ENCODE data around the gene FNTB.

Gene FNTB

GRCh38 chr14:65003394-65003793, 16.7 kb downstream of the FNTB start:
- Mint-ChIP-seq H3K36me3 (ENCODE audit: low read depth) (peaks cover 17% of the 10 kb centered on the region), H3K27ac (no peak overlapping the region)

GRCh38 chr14:65006261-65006721, 19.6 kb downstream of the FNTB start:
- H3K36me3 Mint-ChIP-seq (ENCODE audit: low read depth), result peaks cover 39% of the 10 kb centered on the region
- H3K27ac Mint-ChIP-seq, result peak overlapping the region; percentile 86
- no peak for DNase-seq
- H3K4me1 Mint-ChIP-seq, result peaks cover 44% of the 10 kb centered on the region
- TF ChIP-seq CTCF (IDR thresholded peaks at IDR 0.05), result no peak
- no peaks in the 10 kb centered on the region for H3K9me3 Mint-ChIP-seq
- peak overlapping the region; percentile 31 for H3K4me3 Mint-ChIP-seq
- H3K27me3 Mint-ChIP-seq (ENCODE audit: low read depth, poor library complexity), result no peaks in the 10 kb centered on the region

More at GRCh38 chr14:65003394-65003793, 16.7 kb downstream of the FNTB start:
- Mint-ChIP-seq H3K9me3 (no peaks in the 10 kb centered on the region), H3K4me1 (peaks cover 22% of the 10 kb centered on the region), H3K27me3 (ENCODE audit: low read depth, poor library complexity) (no peaks in the 10 kb centered on the region), H3K4me3 (no peak overlapping the region)
- no peak for TF ChIP-seq CTCF (IDR thresholded peaks at IDR 0.05)
- DNase-seq, result no peak

GRCh38 chr14:65007202-65007601, 20.5 kb downstream of the FNTB start:
- Mint-ChIP-seq H3K4me3 (no peak overlapping the region), H3K9me3 (no peaks in the 10 kb centered on the region), H3K27me3 (ENCODE audit: low read depth, poor library complexity) (no peaks in the 10 kb centered on the region), H3K27ac (no peak overlapping the region), H3K36me3 (ENCODE audit: low read depth) (peaks cover 40% of the 10 kb centered on the region), H3K4me1 (peaks cover 51% of the 10 kb centered on the region)
- no peak for TF ChIP-seq CTCF (IDR thresholded peaks at IDR 0.05)
- DNase-seq, result no peak

GRCh38 chr14:65010211-65010931, 23.7 kb downstream of the FNTB start:
- no peaks in the 10 kb centered on the region for H3K9me3 Mint-ChIP-seq
- peak overlapping the region; percentile 77 for H3K27ac Mint-ChIP-seq
- TF ChIP-seq CTCF (IDR thresholded peaks at IDR 0.05), result no peak
- H3K36me3 Mint-ChIP-seq (ENCODE audit: low read depth), result peaks cover 41% of the 10 kb centered on the region
- DNase-seq, result no peak
- no peaks in the 10 kb centered on the region for H3K27me3 Mint-ChIP-seq (ENCODE audit: low read depth, poor library complexity)
- no peak overlapping the region for H3K4me3 Mint-ChIP-seq
- H3K4me1 Mint-ChIP-seq, result peaks cover 49% of the 10 kb centered on the region

GRCh38 chr14:65011538-65011937, 24.8 kb downstream of the FNTB start:
- H3K4me3 Mint-ChIP-seq, result no peak overlapping the region
- H3K27me3 Mint-ChIP-seq (ENCODE audit: low read depth, poor library complexity), result peaks cover under 1% of the 10 kb centered on the region
- no peaks in the 10 kb centered on the region for H3K9me3 Mint-ChIP-seq

More at GRCh38 chr14:65011538-65011937, 24.8 kb downstream of the FNTB start:
- Mint-ChIP-seq H3K27ac (peak overlapping the region; percentile 53), H3K4me1 (peaks cover 45% of the 10 kb centered on the region), H3K36me3 (ENCODE audit: low read depth) (peaks cover 45% of the 10 kb centered on the region)
- TF ChIP-seq CTCF (IDR thresholded peaks at IDR 0.05), result no peak
- no peak for DNase-seq
